Astrocyte (in vitro differentiated cells and primary cell): ENCODE results near the gene JOSD1. TPM values are rescaled to one million over a fixed set of nuclear protein-coding genes. Genes with fewer than 3 reads are reported as not detected.

ENCODE experiments used
- DNase-seq: peaks from one replicate; pipeline ENCODE4 v3.0.0-alpha.2; 2010; ENCODE audit warnings: low read depth
- FAIRE-seq: peaks from 2 replicates; lab custom pipeline; 2011; peaks lifted over from hg19 to GRCh38; lab: Jason Lieb, UNC
- H2AFZ ChIP-seq: 2 replicates; pipeline ENCODE4 v1.6.0; 2012; ENCODE audit warnings: low read depth, low read length, inconsistent platforms
- H3K27ac ChIP-seq: 2 replicates; pipeline ENCODE4 v1.5.1; 2011; ENCODE audit warnings: low read depth, low read length, inconsistent platforms
- H3K27me3 ChIP-seq: 2 replicates; pipeline ENCODE4 v1.6.0; 2011; ENCODE audit warnings: low read length, inconsistent platforms; ENCODE audit not compliant: insufficient read depth
- H3K36me3 ChIP-seq: 2 replicates; pipeline ENCODE4 v1.5.1; 2011; ENCODE audit warnings: low read length, inconsistent platforms; ENCODE audit not compliant: insufficient read depth
- H3K4me1 ChIP-seq: 2 replicates; pipeline ENCODE4 v1.5.1; 2011; ENCODE audit warnings: low read length, inconsistent platforms; ENCODE audit not compliant: insufficient read depth
- H3K4me2 ChIP-seq: 2 replicates; pipeline ENCODE4 v1.6.0; 2012; ENCODE audit warnings: low read length, inconsistent platforms
- H3K4me3 ChIP-seq: 2 replicates; pipeline ENCODE4 v1.5.1; 2011; ENCODE audit warnings: low read depth, mild to moderate bottlenecking, low read length, inconsistent platforms; ENCODE audit not compliant: insufficient read depth
- H3K79me2 ChIP-seq: 2 replicates; pipeline ENCODE4 v1.6.0; 2012; ENCODE audit warnings: mild to moderate bottlenecking, low read length, inconsistent platforms; ENCODE audit not compliant: insufficient read depth
- H3K9ac ChIP-seq: 2 replicates; pipeline ENCODE4 v1.6.0; 2012; ENCODE audit warnings: mild to moderate bottlenecking, low read length, inconsistent platforms
- H3K9me3 ChIP-seq: 2 replicates; pipeline ENCODE4 v1.5.1; 2012; ENCODE audit warnings: low read depth, mild to moderate bottlenecking, low read length, inconsistent platforms; ENCODE audit not compliant: insufficient read depth
- H4K20me1 ChIP-seq: 2 replicates; pipeline ENCODE4 v1.6.0; 2012; ENCODE audit warnings: low read length, inconsistent platforms; ENCODE audit not compliant: insufficient read depth
- H3K27ac Mint-ChIP-seq: one replicate; pipeline ENCODE4 v1.8.0; 2021; ENCODE audit warnings: mild to moderate bottlenecking, mixed read lengths; ENCODE audit not compliant: unreplicated experiment
- H3K27me3 Mint-ChIP-seq: one replicate; pipeline ENCODE4 v1.8.0; 2021; ENCODE audit warnings: low read depth, mixed read lengths; ENCODE audit not compliant: unreplicated experiment
- H3K36me3 Mint-ChIP-seq: one replicate; pipeline ENCODE4 v1.8.0; 2021; ENCODE audit warnings: low read depth, mixed read lengths; ENCODE audit not compliant: unreplicated experiment
- H3K4me1 Mint-ChIP-seq: one replicate; pipeline ENCODE4 v1.8.0; 2021; ENCODE audit warnings: low read depth, mixed read lengths; ENCODE audit not compliant: unreplicated experiment
- H3K4me3 Mint-ChIP-seq: one replicate; pipeline ENCODE4 v1.8.0; 2021; ENCODE audit warnings: mild to moderate bottlenecking, moderate library complexity, mixed read lengths; ENCODE audit not compliant: unreplicated experiment
- H3K9me3 Mint-ChIP-seq: one replicate; pipeline ENCODE4 v1.8.0; 2021; ENCODE audit warnings: mild to moderate bottlenecking, mixed read lengths; ENCODE audit not compliant: unreplicated experiment
- CTCF ChIP-seq: IDR thresholded peaks from 2 replicates; pipeline ENCODE4 v1.5.1; 2011; ENCODE audit warnings: low read depth, mild to moderate bottlenecking, inconsistent platforms, low read length, moderate library complexity; ENCODE audit not compliant: insufficient read depth
- EZH2 ChIP-seq: IDR thresholded peaks from 2 replicates; pipeline ENCODE4 v1.6.1; 2012; ENCODE audit warnings: mild to moderate bottlenecking, low read length, inconsistent platforms; ENCODE audit not compliant: insufficient read depth
- total RNA-seq: library from RNA; stranded (reverse); gene quantifications from 2 replicates; pipeline ENCODE4 v1.2.1, GENCODE V29; 2021

Gene JOSD1
- total RNA-seq, 1 donor from 2014 or later, result 45.6 TPM

DNA sequence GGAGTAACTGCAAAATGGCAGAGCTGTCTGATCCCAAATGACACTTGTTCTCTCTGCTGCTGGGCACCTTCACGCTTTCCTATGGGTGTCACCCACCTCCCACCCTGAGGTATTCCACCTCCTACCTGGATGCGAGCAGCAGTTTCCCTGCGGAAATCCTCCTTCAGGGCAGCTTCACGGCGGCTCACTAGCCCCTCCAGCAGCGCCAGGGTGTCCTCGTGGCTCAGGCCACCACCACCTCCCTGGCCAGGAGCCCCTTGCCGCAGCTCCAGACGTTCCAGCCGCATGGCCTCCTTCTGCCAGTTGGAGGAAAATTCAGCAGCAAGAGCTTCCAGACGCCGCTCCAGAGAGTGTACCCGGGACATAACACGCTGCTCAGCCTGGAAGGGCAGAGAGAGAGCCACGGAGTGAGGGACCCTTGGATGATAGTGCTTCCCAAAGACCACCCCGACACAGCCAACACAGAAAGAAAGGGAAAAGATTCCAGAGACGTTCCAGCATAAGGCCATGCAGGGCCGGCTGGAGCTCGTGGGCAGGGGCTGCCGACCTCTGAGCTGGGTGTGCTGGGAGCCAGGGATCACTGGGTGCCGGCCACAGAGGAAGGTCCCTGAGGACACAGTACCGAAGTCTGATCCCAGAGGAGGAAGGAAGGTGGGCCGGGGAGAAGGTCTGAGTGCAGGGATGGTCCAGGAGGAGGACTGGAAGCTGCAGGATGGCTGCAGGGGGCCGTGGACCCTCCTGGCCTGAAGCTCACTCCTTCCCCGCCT, 41.6 kb upstream of the JOSD1 start:
- no peaks in the 10 kb centered on the region for H3K9me3 Mint-ChIP-seq
- Histone ChIP-seq H3K9me3 (no peaks in the 10 kb centered on the region), H2AFZ (no peak overlapping the region), H3K27me3 (no peaks in the 10 kb centered on the region), H3K4me2 (no peak overlapping the region), H3K4me1 (peaks cover 3% of the 10 kb centered on the region), H3K4me3 (no peak overlapping the region), H3K27ac (no peak overlapping the region), H3K79me2 (no peaks in the 10 kb centered on the region), H3K36me3 (peaks cover 47% of the 10 kb centered on the region), H3K9ac (no peak overlapping the region), H4K20me1 (peaks cover 3% of the 10 kb centered on the region)
- H3K4me1 Mint-ChIP-seq, result peaks cover 2% of the 10 kb centered on the region
- H3K4me3 Mint-ChIP-seq, result no peak overlapping the region
- FAIRE-seq (no peak), DNase-seq (no peak)
- H3K36me3 Mint-ChIP-seq, result peaks cover 27% of the 10 kb centered on the region
- no peak overlapping the region for H3K27ac Mint-ChIP-seq
- no peak for TF ChIP-seq EZH2
- TF ChIP-seq CTCF, result no peak
- no peaks in the 10 kb centered on the region for H3K27me3 Mint-ChIP-seq

GRCh38 chr22:38741576-38741975, 40.8 kb upstream of the JOSD1 start:
- H3K9me3 Mint-ChIP-seq, result no peaks in the 10 kb centered on the region
- TF ChIP-seq CTCF (no peak), EZH2 (no peak)
- H3K27me3 Mint-ChIP-seq, result no peaks in the 10 kb centered on the region
- peaks cover 7% of the 10 kb centered on the region for H3K4me1 Mint-ChIP-seq
- Histone ChIP-seq H3K9me3 (no peaks in the 10 kb centered on the region), H3K79me2 (no peaks in the 10 kb centered on the region), H3K4me3 (no peak overlapping the region), H4K20me1 (peaks cover 9% of the 10 kb centered on the region), H2AFZ (no peak overlapping the region), H3K27me3 (no peaks in the 10 kb centered on the region), H3K36me3 (peaks cover 48% of the 10 kb centered on the region), H3K9ac (no peak overlapping the region), H3K4me1 (peaks cover 3% of the 10 kb centered on the region), H3K27ac (no peak overlapping the region), H3K4me2 (no peak overlapping the region)
- H3K27ac Mint-ChIP-seq, result no peak overlapping the region
- H3K4me3 Mint-ChIP-seq, result no peak overlapping the region
- DNase-seq (no peak), FAIRE-seq (no peak)
- peaks cover 30% of the 10 kb centered on the region for H3K36me3 Mint-ChIP-seq

- no peak overlapping the region for H3K27ac Mint-ChIP-seq
- Histone ChIP-seq H3K4me3 (no peak overlapping the region), H2AFZ (no peak overlapping the region), H3K4me2 (no peak overlapping the region), H3K79me2 (no peaks in the 10 kb centered on the region), H4K20me1 (peaks cover 9% of the 10 kb centered on the region), H3K9ac (no peak overlapping the region), H3K9me3 (no peaks in the 10 kb centered on the region), H3K4me1 (peaks cover 3% of the 10 kb centered on the region), H3K27me3 (no peaks in the 10 kb centered on the region), H3K36me3 (peaks cover 48% of the 10 kb centered on the region), H3K27ac (no peak overlapping the region)
- H3K27me3 Mint-ChIP-seq, result no peaks in the 10 kb centered on the region
- FAIRE-seq (no peak), DNase-seq (no peak)
- H3K4me1 Mint-ChIP-seq, result peaks cover 7% of the 10 kb centered on the region
- TF ChIP-seq EZH2 (no peak), CTCF (no peak)
- no peaks in the 10 kb centered on the region for H3K9me3 Mint-ChIP-seq
- H3K36me3 Mint-ChIP-seq, result peaks cover 30% of the 10 kb centered on the region
- no peak overlapping the region for H3K4me3 Mint-ChIP-seq
These were observed 40.4 kb upstream of the JOSD1 start for GRCh38 chr22:38741166-38741565.
